GM19395 (cell line): Measurements from ENCODE around the gene TRAPPC2.
"Not testable (repeated sequence)": the region's sequence is repeated elsewhere in the genome, so short reads cannot be mapped to it uniquely, and the experiment has no call there.

Experiments
- ATAC-seq: cut with Tn5 transposase; IDR thresholded peaks from one replicate; pipeline ENCODE4 v1.9.1; 2021; ENCODE audit warnings: mild to moderate bottlenecking, moderate library complexity; ENCODE audit not compliant: unreplicated experiment

The TRAPPC2 gene

DNA sequence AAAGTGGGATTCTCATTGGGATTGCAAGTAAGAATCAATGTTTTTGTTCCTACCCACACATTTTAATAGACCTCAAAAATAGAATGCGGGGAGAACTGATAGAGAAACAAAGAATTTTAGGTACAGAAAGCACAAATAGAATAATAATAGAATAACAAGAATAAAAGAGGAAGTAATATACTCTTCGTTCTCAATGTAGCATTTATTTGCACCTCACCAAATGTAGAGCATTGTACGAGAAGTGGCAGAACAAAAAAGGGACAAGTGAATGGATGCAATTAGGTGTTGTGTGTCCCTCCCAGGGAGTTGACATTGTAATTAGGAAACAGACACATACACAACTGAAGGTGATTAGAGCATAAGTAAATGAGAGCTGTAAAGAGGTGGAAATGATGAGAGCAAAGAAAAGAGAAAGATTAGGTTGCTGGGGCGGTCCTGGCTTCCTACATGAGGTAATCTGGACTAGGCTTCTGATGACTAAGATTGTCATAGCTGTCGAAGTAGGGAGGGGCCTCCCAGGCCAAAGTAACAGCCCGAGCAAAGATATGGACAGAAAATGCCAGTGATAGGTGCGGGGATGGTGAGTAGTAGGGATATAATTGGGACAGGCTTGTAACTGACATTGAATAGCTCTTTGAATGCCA, 35.1 kb downstream of the TRAPPC2 start:
- peak; percentile 66 for ATAC-seq

DNA sequence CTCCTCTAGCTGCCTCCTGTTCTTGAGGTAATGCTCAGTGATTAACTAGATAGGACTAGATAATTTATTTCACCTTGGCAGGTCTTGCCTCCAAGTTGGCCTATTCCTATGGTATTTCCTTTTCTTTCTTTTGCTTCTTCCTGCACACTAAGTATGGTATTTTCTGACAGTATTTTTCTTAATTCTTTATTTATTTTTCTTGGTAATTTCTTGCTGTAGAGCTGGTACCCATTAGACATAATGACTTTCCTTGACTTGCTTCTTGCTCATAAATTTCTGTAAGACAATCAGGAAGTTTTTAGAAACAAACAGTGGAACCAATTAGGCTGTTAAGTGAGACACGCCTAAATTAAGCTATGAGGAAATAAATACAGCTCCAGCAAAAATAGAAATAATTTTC, 36.0 kb downstream of the TRAPPC2 start:
- no peak for ATAC-seq

DNA sequence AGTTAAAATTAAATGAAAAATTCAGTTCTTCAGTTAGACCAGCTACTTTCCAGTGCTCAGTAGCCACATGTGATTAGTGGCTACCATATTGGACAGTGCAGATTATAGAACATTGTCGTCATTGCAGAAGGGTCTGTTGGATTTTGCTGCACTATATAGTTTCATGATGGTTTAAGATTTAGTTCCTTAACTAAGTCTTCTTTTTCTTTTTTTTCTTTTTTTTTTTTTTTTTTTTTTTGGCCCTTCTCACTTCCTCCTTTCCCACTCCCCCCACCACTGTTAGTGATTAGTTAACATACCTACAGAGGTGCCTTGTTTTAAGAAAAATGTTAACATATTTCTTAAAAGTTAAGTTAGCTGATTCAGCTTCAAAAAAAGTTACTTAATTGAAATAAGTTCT, 36.4 kb downstream of the TRAPPC2 start:
- peak; percentile 14 for ATAC-seq

DNA sequence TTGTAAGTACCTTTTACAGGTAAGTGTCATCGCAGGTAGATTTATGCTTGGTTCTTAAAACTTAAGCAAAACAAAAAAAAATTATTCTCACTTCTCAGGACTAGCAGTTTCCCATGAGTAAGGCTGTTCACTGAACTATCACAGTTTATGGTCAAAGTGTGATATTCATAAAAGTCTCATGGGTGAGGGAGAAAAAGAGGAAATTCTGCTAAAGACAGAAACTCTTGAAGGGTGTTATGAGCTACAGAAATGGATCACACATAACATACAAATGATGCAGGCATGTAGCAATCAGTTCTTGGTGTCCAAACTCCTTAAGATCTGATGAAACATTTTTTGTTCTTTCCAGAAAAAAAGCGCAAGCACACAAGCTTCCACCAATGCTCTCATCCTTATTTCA, 37.0 kb downstream of the TRAPPC2 start:
- ATAC-seq = peak; percentile 57

DNA sequence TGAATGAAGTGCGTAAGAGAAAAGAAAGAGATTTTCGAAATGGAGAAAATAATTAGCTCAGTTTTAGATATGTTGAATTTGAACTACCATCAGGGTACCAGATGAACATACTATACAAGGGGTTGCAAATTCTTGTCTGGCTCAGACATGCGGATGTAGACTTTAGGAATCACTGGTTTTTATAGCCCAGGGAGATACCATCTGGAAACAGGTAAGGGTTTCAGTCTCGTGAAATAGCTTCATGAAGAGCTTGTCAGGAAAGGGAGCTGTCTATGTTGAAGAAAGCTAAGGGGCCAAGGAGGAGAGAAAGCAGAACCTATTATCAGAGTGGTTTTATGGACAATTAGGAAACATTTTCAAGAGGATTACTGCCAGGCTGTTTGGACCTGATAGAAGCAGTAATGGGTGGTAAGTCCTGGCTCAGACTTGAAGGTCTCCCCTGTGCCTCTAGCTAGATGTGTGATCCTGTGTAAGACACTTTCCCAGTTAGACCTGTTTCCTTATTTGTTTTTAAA, 38.8 kb downstream of the TRAPPC2 start:
- ATAC-seq = no peak

- ATAC-seq = no peak
Measured at GRCh38 chrX:13694983-13695382, 39.4 kb downstream of the TRAPPC2 start.

DNA sequence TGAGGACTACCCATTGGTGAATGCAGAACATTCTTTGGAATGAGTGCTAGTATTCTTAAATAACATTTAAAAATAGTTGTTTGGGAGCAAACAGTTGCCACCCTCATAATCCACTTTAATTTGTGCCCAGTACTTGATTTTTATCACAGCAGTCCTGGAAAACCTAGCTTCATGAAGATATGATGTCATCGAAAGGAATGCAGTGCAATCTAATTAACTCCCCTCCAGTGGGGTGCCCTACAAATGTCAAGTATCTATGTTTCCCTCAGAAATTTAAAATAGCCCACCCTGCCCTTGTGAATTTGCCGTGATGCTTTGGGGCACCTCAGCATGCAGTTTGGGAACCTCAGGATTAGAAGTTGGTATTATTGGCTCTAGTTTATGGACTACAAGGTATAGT, 40.1 kb downstream of the TRAPPC2 start:
- no peak for ATAC-seq

DNA sequence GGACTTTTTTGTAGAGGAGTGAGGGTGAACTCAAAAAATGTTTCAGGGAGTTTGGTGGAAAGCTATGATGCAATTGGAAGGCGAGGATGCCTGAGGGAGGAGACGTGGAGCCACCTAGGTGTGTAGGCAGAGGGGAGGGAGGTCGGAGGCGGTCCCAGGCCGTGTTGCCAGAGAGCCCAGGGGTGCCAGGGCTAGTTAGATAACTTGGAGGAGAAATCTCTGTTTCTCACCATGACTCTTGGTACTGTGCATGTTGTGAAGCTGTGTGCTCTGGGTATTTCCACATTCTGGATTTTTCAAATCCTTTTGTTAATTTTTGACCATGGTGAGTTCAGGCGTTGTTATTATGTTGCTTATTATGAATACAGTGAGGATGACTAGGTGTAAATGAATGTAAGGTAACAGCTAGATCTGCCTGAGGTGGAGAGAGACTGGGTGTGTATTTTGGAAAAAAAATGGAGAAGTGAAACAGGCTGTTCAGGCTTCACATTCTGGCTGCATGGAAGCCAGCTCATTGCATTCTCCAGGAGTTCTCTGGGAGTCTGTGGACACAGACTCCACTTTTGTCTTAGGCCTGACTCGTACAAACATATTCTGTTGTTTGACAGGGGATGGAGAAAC, 41.0 kb downstream of the TRAPPC2 start:
- ATAC-seq = no peak

DNA sequence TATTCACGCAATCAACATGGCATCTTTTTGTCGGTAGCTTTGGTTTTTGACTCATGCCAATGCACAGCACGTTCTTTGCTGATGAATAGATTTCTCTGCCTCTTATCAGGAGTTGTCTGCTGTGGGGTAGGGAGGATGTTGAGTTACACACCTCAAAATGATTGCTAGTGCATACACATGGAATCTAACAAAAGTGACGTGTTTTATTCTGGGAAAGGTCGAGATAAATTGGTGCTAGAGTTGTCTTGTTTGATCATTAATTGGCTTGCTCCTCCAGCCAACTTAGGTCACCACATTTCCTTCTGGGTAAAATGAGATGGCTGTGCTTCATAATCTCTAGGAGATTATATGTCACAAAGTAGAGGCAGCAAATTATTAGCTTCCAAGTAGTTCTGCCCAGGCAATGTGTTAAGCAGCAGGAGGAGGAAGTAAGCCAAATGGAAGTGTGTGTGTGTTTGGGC, 41.6 kb downstream of the TRAPPC2 start:
- no peak for ATAC-seq

DNA sequence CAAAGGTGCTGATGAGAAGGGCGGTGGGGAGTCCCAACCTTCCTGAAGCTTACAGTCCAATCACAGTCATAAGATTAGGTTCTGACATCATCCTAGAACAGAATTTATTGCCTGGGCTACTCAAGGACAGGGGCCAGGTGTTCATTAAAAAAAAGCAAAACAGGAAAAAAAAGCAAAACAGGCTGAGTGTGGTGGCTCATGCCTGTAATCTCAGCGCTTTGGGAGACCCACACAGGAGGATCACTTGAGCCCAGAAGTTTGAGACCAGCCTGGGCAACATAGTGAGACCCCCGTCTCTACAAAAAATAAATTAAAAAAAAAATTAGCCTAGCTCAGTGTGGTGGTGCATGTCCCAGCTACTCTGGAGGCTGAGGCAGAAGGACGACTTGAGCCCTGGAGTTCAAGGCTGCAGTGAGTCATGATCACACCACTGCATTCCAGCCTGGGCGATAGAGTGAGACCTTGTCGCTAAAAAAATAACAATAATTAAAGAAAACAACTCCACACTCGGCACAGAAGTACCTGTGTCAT, 42.5 kb downstream of the TRAPPC2 start:
- ATAC-seq = no peak

DNA sequence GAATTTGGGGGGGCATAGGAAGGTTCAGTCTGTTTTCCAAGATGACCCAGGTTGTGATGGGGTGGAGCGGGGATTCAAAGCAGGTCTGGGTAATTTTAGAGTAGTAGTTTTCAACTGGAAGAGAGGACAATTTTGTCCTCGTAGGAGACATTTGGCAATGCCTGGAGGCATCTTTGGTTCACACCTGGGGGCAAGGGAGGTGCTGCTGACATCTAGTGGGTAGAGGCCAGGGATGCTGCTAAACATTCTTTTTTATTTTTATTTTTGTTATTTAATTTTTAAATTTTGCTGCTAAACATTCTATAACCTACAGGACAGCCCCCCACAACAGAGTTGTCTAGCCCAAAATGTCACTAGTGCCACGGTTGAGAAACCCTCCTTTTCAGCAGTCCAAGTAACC, 43.6 kb downstream of the TRAPPC2 start:
- ATAC-seq = no peak

DNA sequence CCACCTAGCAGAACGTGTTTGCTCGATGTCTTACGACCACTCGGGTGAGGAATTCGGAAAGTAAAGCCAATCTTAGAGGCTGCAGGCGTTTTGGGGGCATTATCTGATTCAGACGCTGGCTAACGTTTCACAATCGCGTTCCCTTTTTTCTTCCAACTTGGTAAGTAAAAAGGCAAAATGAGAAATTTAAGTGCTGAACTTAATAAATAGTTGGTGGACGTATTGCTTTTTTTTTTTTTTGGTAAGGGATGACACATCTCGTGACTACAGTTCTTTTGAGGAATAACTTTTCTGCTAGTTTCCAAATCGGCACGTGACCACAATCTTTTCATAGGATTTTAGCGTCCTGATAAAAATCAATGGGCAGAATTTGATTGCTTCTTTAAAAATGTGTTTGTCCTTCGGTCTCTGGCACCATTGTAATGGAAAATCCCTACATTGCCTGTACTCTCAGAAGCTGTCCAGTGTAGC, 44.6 kb downstream of the TRAPPC2 start:
- no peak for ATAC-seq

DNA sequence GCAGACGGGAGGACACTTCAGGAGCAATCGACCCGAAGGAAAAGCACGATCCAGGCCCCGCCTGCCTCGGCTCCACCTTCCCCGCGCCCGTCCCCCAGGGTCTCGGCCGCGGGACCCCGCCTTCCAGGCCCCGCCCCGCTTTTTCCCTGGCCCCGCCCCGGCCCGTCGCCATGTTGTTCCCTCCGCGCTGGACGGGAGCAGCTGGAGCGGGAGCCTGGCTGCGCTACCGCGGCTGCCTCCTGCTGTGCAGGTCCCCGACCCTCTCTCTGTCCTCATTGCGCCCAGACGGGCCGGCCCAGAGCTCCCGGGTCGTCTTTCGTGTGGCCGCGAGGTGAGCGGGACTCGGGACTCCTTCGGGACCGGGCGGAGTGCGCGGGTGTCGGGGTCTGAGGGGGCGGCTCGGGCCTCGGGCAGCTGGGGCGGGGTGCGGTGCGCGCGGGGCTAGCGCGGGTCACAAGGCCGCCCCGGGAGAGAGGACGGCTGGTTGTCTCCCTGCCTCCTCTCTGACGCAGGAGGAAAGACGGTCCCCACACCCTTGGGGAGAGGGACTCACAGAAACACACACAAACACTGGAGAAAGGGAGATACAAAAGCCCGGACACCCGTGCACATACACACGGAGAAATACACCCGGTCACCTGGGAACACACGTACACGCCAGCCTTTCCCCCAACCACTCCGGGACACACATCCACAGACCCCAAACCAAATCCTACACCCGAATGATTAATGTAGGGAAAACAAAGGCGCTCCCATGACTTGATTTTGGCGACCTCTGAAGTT, 45.3 kb downstream of the TRAPPC2 start, which contains the start of gene RAB9A:
Gene RAB9A, plus strand, starts transcription at position 171 of the 783 bp plus-strand sequence. CDS start 19,619 bp downstream, outside the sequence.
- peak; percentile 79 for ATAC-seq

GRCh38 chrX:13688384-13688957, 45.9 kb downstream of the TRAPPC2 start:
- ATAC-seq = peak; percentile 23

- ATAC-seq = no peak
Measured at GRCh38 chrX:13687203-13687602, 47.2 kb downstream of the TRAPPC2 start.

- no peak for ATAC-seq
Measured at GRCh38 chrX:13685126-13685763, 49.2 kb downstream of the TRAPPC2 start.

DNA sequence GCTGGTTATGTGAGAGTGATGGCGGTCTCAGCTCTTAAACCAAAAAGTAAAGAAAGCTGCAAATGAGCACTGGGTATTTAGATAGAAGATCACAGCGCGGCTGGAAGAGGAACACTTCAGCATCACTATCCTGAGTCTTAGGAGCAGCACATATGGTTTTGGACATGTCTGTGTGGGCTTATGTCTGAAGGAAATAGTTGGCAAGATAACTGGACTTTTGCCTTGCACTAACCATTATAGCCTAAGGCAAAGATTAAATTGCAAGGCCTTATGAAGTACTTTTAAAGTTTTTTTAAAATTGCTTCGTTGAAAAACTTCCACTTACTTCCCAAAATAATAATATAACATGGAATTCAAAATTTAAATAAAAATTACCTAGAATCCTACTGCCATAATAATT, 50.1 kb downstream of the TRAPPC2 start:
- no peak for ATAC-seq

DNA sequence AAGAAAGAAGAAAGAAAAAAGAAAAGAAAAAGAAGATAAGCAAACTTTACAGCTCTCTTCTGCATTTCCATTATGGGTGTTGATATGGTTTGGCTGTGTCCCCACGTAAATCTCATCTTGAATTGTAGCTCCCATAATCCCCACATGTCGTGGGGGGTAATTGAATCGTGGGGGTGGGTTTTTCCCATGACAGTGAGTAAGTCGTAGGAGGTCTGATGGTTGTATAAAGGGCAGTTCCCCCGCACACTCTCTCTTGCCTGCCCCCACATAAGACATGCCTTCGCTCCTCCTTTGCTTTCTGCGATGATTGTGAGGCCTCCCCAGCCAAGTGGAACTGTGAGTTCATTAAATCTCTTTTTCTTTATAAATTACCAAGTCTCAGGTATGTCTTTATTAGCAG, 52.8 kb downstream of the TRAPPC2 start:
- no peak for ATAC-seq

DNA sequence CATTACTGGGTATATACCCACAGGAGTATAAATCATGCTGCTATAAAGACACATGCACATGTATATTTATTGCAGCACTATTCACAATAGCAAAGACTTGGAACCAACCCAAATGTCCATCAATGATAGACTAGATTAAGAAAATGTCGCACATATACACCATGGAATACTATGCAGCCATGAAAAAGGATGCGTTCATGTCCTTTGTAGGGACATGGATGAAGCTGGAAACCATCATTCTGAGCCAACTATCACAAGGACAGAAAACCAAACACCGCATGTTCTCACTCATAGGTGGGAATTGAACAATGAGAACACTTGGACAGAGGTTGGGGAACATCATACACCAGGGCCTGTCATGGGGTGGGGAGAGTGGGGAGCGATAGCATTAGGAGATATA, 54.7 kb downstream of the TRAPPC2 start:
- ATAC-seq = not testable (repeated sequence)

- ATAC-seq = no peak
Measured at GRCh38 chrX:13676885-13677284, 57.5 kb downstream of the TRAPPC2 start.
